ENCODE measurements around the gene AFAP1. TPM values are rescaled to one million over a fixed set of nuclear protein-coding genes. Genes with fewer than 3 reads are reported as not detected.
A peak's percentile ranks its signal among the peaks of the same experiment; 100 is the strongest.

AFAP1 gene
- total RNA-seq, 4 donors from 2014 or later: 8.2 to 55.0 (median 28.9) TPM

DNA sequence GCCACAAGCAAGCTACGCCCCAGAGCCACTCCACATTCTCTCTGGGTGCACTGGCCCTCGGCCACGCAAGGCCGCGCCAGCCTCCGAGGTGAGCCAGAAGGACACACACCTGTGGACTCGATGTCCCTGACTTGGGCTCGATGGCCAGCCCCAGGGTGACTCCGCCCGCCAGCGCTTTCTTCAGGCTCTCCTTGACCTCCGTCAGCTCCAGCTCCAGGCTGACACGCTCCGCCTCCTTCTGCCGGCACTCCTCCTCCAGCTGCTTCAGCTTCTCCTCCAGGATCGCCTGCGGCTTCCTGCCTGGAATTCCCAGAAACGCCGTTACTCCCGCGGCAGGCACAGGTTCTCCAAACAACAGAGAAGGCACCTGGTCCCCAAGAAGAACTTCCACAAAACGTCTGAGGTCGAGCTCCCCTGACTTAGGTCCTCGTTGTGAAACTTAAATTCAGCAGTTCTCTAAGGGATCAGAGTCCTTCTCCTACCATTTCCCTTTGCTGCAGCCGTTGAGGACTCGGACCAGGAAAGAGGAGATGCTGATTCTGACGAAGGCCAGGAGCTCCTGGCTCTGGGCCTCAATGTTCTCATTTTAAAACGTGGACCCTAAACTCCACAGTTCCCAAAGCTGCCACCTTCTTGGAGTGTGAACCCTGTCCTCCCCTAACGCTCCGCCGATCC is 166.8 kb downstream of the AFAP1 start:
- Histone ChIP-seq H3K27me3 (no peaks in the 10 kb centered on the region), H3K4me1 (no peaks in the 10 kb centered on the region), H3K27ac (no peak overlapping the region), H3K36me3 (no peaks in the 10 kb centered on the region), H3K4me3 (no peak overlapping the region), H3K9me3 (no peaks in the 10 kb centered on the region)
- DNase-seq: peak; percentile 45 to 59
- intact Hi-C loops (cut with DNase I; ENCODE audit: low total_unique reads): no loop called here
- TF ChIP-seq POLR2A (IDR thresholded peaks at IDR 0.05): no peak
- TF ChIP-seq, protein P1, sequence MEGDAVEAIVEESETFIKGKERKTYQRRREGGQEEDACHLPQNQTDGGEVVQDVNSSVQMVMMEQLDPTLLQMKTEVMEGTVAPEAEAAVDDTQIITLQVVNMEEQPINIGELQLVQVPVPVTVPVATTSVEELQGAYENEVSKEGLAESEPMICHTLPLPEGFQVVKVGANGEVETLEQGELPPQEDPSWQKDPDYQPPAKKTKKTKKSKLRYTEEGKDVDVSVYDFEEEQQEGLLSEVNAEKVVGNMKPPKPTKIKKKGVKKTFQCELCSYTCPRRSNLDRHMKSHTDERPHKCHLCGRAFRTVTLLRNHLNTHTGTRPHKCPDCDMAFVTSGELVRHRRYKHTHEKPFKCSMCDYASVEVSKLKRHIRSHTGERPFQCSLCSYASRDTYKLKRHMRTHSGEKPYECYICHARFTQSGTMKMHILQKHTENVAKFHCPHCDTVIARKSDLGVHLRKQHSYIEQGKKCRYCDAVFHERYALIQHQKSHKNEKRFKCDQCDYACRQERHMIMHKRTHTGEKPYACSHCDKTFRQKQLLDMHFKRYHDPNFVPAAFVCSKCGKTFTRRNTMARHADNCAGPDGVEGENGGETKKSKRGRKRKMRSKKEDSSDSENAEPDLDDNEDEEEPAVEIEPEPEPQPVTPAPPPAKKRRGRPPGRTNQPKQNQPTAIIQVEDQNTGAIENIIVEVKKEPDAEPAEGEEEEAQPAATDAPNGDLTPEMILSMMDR (IDR thresholded peaks at IDR 0.05): no peak

DNA sequence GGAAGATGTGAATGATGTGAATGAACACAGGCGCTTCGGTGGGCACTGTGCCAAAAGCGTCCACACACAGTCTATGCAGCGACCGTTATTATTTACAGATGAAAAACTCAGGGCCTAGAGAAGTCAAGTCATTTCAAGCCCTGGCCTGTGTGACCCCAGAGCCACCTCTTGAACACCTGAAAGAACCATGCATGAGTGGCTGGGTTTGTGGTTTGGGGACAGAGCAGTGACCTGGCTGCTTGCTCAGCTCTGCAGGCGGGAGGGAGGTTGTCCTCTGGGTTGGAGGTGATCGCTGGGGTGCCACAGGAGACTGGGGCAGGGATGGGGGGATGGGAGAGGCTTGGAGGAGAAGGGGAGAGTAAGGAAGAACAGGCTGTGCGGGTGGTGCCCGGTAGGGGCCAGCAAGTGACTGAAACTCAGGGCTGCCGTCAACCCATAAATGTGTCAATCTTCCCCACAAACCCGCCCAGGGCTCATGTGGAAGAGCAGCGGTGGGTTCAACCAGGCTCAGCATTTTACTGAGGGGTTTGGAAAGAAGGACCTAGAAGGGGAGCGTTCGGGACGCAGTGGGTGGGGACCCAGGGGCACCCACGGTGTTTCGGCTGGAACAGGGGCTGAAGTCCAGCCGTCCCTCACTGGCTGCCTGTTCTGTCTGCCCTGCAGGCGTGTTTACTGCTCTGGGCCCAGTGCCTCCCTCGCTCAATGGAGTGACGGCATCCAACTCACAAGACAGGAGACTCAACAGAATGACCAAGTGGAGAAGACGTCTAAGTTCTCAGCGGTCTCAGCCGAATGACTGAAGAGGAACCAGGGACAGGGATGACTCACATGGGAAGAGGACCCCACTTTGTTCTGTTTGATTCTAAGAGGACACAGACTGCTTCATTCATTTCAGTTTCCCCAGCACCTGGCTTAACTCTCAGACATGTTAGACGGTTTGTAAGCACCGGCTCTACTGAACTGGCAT is 167.8 kb downstream of the AFAP1 start:
- TF ChIP-seq POLR2A (IDR thresholded peaks at IDR 0.05): no peak
- TF ChIP-seq, protein P1 (IDR thresholded peaks at IDR 0.05): no peak
- H3K4me3 ChIP-seq: no peak overlapping the region
- H3K27ac ChIP-seq: no peak overlapping the region
- no peaks in the 10 kb centered on the region for H3K4me1 ChIP-seq
- H3K9me3 ChIP-seq: no peaks in the 10 kb centered on the region
- no peaks in the 10 kb centered on the region for H3K27me3 ChIP-seq
- intact Hi-C loops (cut with DNase I; ENCODE audit: low total_unique reads): no loop called here
- DNase-seq: no peak
- no peaks in the 10 kb centered on the region for H3K36me3 ChIP-seq

DNA sequence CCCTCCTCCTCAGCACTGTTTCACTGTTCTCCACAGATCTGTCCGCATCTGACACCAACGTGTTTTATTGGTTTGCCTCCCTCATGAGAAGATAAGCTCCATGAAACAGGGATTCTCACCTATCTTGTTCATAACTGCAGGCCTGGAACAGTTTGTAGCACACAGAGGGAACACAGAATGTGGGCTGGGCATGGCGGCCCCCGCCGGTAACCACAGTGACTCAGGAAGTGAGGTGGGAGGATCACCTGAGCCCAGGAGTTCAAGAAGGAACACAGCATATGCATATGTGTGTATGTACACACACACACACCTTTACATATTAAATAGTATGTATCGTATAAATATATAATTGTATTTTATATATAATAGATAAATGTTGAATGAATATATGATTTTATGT is 168.6 kb downstream of the AFAP1 start:
- DNase-seq: no peak
- TF ChIP-seq, protein P1 (IDR thresholded peaks at IDR 0.05): no peak
- no peak for TF ChIP-seq POLR2A (IDR thresholded peaks at IDR 0.05)
- intact Hi-C loops (cut with DNase I; ENCODE audit: low total_unique reads): no loop called here
- no peak overlapping the region for H3K4me3 ChIP-seq
- H3K27me3 ChIP-seq: no peaks in the 10 kb centered on the region
- no peaks in the 10 kb centered on the region for H3K9me3 ChIP-seq
- H3K4me1 ChIP-seq: no peaks in the 10 kb centered on the region
- no peak overlapping the region for H3K27ac ChIP-seq
- H3K36me3 ChIP-seq: no peaks in the 10 kb centered on the region

DNA sequence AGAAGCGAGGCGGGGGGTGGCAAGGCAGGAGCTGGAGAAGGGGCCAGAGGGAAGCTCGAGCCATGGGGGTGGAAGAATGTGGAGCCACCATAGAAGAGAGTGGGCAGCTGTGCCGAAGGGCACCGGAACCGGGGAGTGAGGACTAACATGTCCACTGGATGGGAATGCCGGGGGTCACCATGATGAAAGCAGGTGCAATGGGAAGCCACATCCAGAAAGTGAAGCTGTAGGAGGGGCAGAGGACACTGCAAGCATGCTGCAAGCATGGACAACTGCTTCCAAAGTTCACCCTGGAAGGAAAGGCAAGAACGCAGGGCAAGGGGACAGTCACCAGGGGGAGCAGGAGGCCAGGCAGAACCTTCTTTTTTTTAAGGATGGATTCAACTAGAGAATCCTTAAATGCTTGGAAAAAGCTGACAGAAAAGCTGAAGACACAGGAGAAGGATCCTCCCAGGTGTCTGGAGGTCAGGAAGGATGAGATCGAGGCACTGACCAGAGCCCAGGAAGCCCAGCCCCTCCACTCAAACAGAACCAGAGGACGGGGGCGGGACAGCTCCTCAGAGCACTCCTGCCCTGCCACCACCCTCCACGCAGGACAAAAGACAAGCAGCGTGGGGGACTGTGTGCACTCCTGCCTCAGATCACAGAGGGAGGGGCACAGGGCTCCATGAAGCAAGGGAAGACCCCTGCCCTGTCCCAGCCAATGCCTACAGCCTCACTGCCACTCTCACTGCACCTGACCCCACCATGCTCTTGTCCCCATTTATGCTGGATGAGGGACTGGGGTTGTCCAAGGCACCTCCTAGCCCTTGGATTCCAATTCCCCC is 169.2 kb downstream of the AFAP1 start:
- Histone ChIP-seq H3K36me3 (no peaks in the 10 kb centered on the region), H3K4me1 (no peaks in the 10 kb centered on the region)

More for the DNA sequence above, 169.2 kb downstream of the AFAP1 start:
- intact Hi-C loops (cut with DNase I; ENCODE audit: low total_unique reads): no loop called here
- no peak for DNase-seq
- H3K9me3 ChIP-seq: no peaks in the 10 kb centered on the region
- H3K27ac ChIP-seq: no peak overlapping the region
- no peak overlapping the region for H3K4me3 ChIP-seq
- H3K27me3 ChIP-seq: no peaks in the 10 kb centered on the region
- TF ChIP-seq, protein P1 (IDR thresholded peaks at IDR 0.05): peak in 2 of 4 experiments; percentile 20 to 21
- TF ChIP-seq POLR2A (IDR thresholded peaks at IDR 0.05): no peak

Data from uterus (tissue), 4 donors.